K562 (cell line): Measurements from ENCODE around the gene IQCN. TPM values are rescaled to one million over a fixed set of nuclear protein-coding genes. Genes with fewer than 3 reads are reported as not detected.

Experiments
- ATF7 ChIP-seq: fragments of 450-650 bp; IDR thresholded peaks from 2 replicates; pipeline ENCODE4 v1.7.1; 2014; ENCODE audit warnings: mild to moderate bottlenecking, moderate library complexity
- CBX2 ChIP-seq: fragments of 200-600 bp; sonication (generic); IDR thresholded peaks from one replicate; pipeline ENCODE4 v1.6.1; 2012; ENCODE audit warnings: mild to moderate bottlenecking, low read length, inconsistent platforms; ENCODE audit not compliant: insufficient read depth, poor library complexity, severe bottlenecking
- CTCF ChIP-seq, 3 experiments: IDR thresholded peaks in 2 of 3; conservative IDR thresholded peaks in 1 of 3; 2 replicates each; pipeline ENCODE4 v1.5.1; 2011 to 2012; ENCODE audit warnings: low read length in 3 of 3, mild to moderate bottlenecking in 3 of 3, control low read depth in 2 of 3, improper control_type of control experiment in 1 of 3, inconsistent platforms in 1 of 3, low read depth in 1 of 3, mixed read lengths in 1 of 3, moderate library complexity in 1 of 3; ENCODE audit not compliant: insufficient read depth in 2 of 3
- E4F1 ChIP-seq: fragments of 250-450 bp; sonication (Bioruptor Pico); IDR thresholded peaks from 2 replicates; pipeline ENCODE4 v1.5.0; 2021; ENCODE audit warnings: mild to moderate bottlenecking, borderline replicate concordance
- FOXP4 ChIP-seq: sonication (generic); formaldehyde crosslinking; IDR thresholded peaks from 2 replicates; pipeline ENCODE4 v1.8.0; 2022; ENCODE audit warnings: mild to moderate bottlenecking, missing genetic modification reagents, borderline replicate concordance
- HDAC2 ChIP-seq: fragments of 450-650 bp; IDR thresholded peaks from 2 replicates; pipeline ENCODE4 v1.6.1; 2016; ENCODE audit warnings: mild to moderate bottlenecking
- KAT7 ChIP-seq: sonication (generic); formaldehyde crosslinking; IDR thresholded peaks from 2 replicates; pipeline ENCODE4 v1.8.0; 2022; ENCODE audit warnings: missing genetic modification reagents, mild to moderate bottlenecking, borderline replicate concordance
- KDM4B ChIP-seq, 2 experiments: fragments of 450-650 bp in 1 of 2; sonication (generic) in 1 of 2; IDR thresholded peaks; 2 replicates each; pipeline ENCODE4 v1.6.1; 2016 to 2017; ENCODE audit warnings: borderline replicate concordance in 2 of 2, antibody characterized with exemption in 1 of 2, low read depth in 1 of 2, mild to moderate bottlenecking in 1 of 2
- NR3C1 ChIP-seq: sonication (generic); formaldehyde crosslinking; IDR thresholded peaks from 2 replicates; pipeline ENCODE4 v1.8.1; 2022; ENCODE audit warnings: missing genetic modification reagents
- NR4A1 ChIP-seq, 2 experiments: fragments of 250-450 bp in 1 of 2; fragments of 450-650 bp in 1 of 2; sonication (Bioruptor Pico) in 1 of 2; IDR thresholded peaks; 2 replicates each; pipeline versions ENCODE4 v1.4.0 to v1.6.1; 2016 to 2020; ENCODE audit warnings: mild to moderate bottlenecking in 2 of 2, missing compliant biosample characterization in 1 of 2, missing genetic modification characterization in 1 of 2, moderate library complexity in 1 of 2
- PCBP1 ChIP-seq: fragments of 200-400 bp; formaldehyde crosslinking; IDR thresholded peaks from 2 replicates; pipeline ENCODE4 v1.6.1; 2018; ENCODE audit warnings: mild to moderate bottlenecking, low read depth, low read length; ENCODE audit not compliant: poor library complexity, severe bottlenecking
- SPI1 ChIP-seq: IDR thresholded peaks from 2 replicates; pipeline ENCODE4 v1.6.1; 2011; ENCODE audit warnings: low read depth, low read length, control low read depth, borderline replicate concordance
- TFAP4 ChIP-seq: sonication (generic); formaldehyde crosslinking; IDR thresholded peaks from 2 replicates; pipeline ENCODE4 v1.8.0; 2022; ENCODE audit warnings: missing genetic modification reagents, mild to moderate bottlenecking, moderate library complexity, borderline replicate concordance
- ZBTB33 ChIP-seq: sonication (generic); formaldehyde crosslinking; IDR thresholded peaks from 2 replicates; pipeline ENCODE4 v1.8.1; 2023; ENCODE audit warnings: mild to moderate bottlenecking, missing genetic modification reagents
- ZC3H8 ChIP-seq: fragments of 450-650 bp; IDR thresholded peaks from 2 replicates; pipeline ENCODE4 v1.6.1; 2017
- ZFP30 ChIP-seq: fragments of 250-450 bp; sonication (Bioruptor Pico); IDR thresholded peaks from 2 replicates; pipeline ENCODE4 v1.8.0; 2022; ENCODE audit warnings: moderate library complexity, mild to moderate bottlenecking, inconsistent platforms, borderline replicate concordance
- polyA plus RNA-seq, 8 experiments: library from polyadenylated mRNA; depleted of rRNA in 4 of 8; stranded (reverse) in 5 of 8; unstranded in 3 of 8; fragments of >200 nt; fragmentation: Nextera tagmentation in 2 of 8; fragmentation: Illumina TruSeq in 1 of 8; extraction: Ambion mirVana in 2 of 8; extraction: Trizol in 1 of 8; gene quantifications; 2 replicates each; pipeline versions ENCODE4 v1.2.1 to v1.2.3, GENCODE V29; 2011 to 2014; ENCODE audit warnings: inconsistent platforms in 1 of 8, missing spikeins in 1 of 8
- total RNA-seq, 7 experiments: library from RNA; depleted of rRNA in 6 of 7; stranded (reverse); fragments of >200 nt in 6 of 7; fragmentation: Illumina TruSeq in 2 of 7; extraction: Trizol in 2 of 7; gene quantifications; 2 replicates each; pipeline versions ENCODE4 v1.2.1 to v1.2.3, GENCODE V29; 2011 to 2021; ENCODE audit warnings: low replicate concordance in 1 of 7

Gene IQCN
- total and polyA plus RNA-seq, 9 of the 15 experiments (the other 6 are each of a cell fraction or from before 2014, with no cell fraction given) = 0.01 to 0.07 (median 0.04) TPM; not detected in 3

- TF ChIP-seq ZBTB33 (CRISPR knock-in tag) (no peak), ZC3H8 (0 out of 2 replicates have a peak, but pooled peaks have one; percentile 40), PCBP1 (no peak), CBX2 (no peak), NR4A1 (CRISPR knock-in tag; IDR thresholded peaks at IDR 0.05) (no peak), NR4A1 (tag; IDR thresholded peaks at IDR 0.05) (no peak), HDAC2 (peak; percentile 55; the same call in 1 of the 2 replicates), ATF7 (peak; percentile 57), KAT7 (CRISPR knock-in tag) (0 out of 2 replicates have a peak, but pooled peaks have one; percentile 38), SPI1 (no peak), CTCF (IDR thresholded peaks at IDR 0.05 in 2 of 3, conservative IDR thresholded peaks at IDR 0.05 in 1 of 3; ENCODE audit: insufficient read depth in 2 of 3, low read depth in 1 of 3, low read length in 3 of 3) (peak; percentile 91 to 96 (median 95)), NR3C1 (CRISPR knock-in tag) (no peak), E4F1 (CRISPR knock-in tag) (no peak), KDM4B (IDR thresholded peaks at IDR 0.05; ENCODE audit: borderline replicate concordance in 2 of 2, low read depth in 1 of 2) (no peak), ZFP30 (CRISPR knock-in tag) (no peak), TFAP4 (CRISPR knock-in tag) (peak; percentile 87), FOXP4 (peak; percentile 56; the same call in 1 of the 2 replicates)
These were observed 5.4 kb upstream of the IQCN start (continued) for GRCh38 chr19:18279516-18280246.
